Mesendoderm (in vitro differentiated cells): ENCODE measurements around the gene CUX1.

Experiments used
- DNase-seq: peaks from one replicate; pipeline ENCODE4 v3.0.0; 2013
- H2AK5ac ChIP-seq: 2 replicates; pipeline ENCODE4 v1.6.1; 2013; ENCODE audit warnings: low read length, inconsistent platforms
- H2BK120ac ChIP-seq: 2 replicates; pipeline ENCODE4 v1.6.1; 2013; ENCODE audit warnings: low read depth, mild to moderate bottlenecking, low read length, moderate library complexity, mixed read lengths
- H2BK15ac ChIP-seq: replicated peaks from 2 replicates; pipeline ENCODE4 v1.6.1; 2013; ENCODE audit warnings: low read depth, mild to moderate bottlenecking, moderate library complexity
- H2BK5ac ChIP-seq: 2 replicates; pipeline ENCODE4 v1.6.1; 2013; ENCODE audit warnings: low read length, inconsistent platforms
- H3K18ac ChIP-seq: 2 replicates; pipeline ENCODE4 v1.6.1; 2013; ENCODE audit warnings: mild to moderate bottlenecking, low read length, mixed read lengths
- H3K23ac ChIP-seq: one replicate; pipeline ENCODE4 v1.6.1; 2013; ENCODE audit warnings: low read length
- H3K27ac ChIP-seq: 2 replicates; pipeline ENCODE4 v1.5.1; 2013; ENCODE audit warnings: low read depth, mild to moderate bottlenecking, inconsistent platforms, low read length, moderate library complexity
- H3K27me3 ChIP-seq: 2 replicates; pipeline ENCODE4 v1.6.1; 2013; ENCODE audit warnings: low read length, control low read depth, mild to moderate bottlenecking, inconsistent platforms; ENCODE audit not compliant: insufficient read depth, poor library complexity
- H3K36me3 ChIP-seq: 2 replicates; pipeline ENCODE4 v1.6.1; 2013; ENCODE audit warnings: low read length, inconsistent platforms; ENCODE audit not compliant: control insufficient read depth, insufficient read depth
- H3K4ac ChIP-seq: one replicate; pipeline ENCODE4 v1.6.1; 2013; ENCODE audit warnings: low read depth, mild to moderate bottlenecking, low read length, moderate library complexity
- H3K4me1 ChIP-seq: 2 replicates; pipeline ENCODE4 v1.6.1; 2013; ENCODE audit warnings: low read depth, low read length, inconsistent platforms; ENCODE audit not compliant: control insufficient read depth
- H3K4me2 ChIP-seq: 2 replicates; pipeline ENCODE4 v1.6.1; 2013; ENCODE audit warnings: low read length
- H3K4me3 ChIP-seq: 2 replicates; pipeline ENCODE4 v1.5.1; 2013; ENCODE audit warnings: mild to moderate bottlenecking, low read length
- H3K56ac ChIP-seq: one replicate; pipeline ENCODE4 v1.6.1; 2013; ENCODE audit warnings: low read length
- H3K79me1 ChIP-seq: 2 replicates; pipeline ENCODE4 v1.6.1; 2013; ENCODE audit warnings: low read length, inconsistent platforms
- H3K79me2 ChIP-seq: 2 replicates; pipeline ENCODE4 v1.6.1; 2013; ENCODE audit warnings: mild to moderate bottlenecking, low read length; ENCODE audit not compliant: control insufficient read depth, insufficient read depth
- H3K9ac ChIP-seq: 2 replicates; pipeline ENCODE4 v1.6.1; 2013; ENCODE audit warnings: low read length, inconsistent platforms
- H4K5ac ChIP-seq: one replicate; pipeline ENCODE4 v1.6.1; 2013; ENCODE audit warnings: low read length
- H4K8ac ChIP-seq: one replicate; pipeline ENCODE4 v1.6.1; 2013; ENCODE audit warnings: low read depth, mild to moderate bottlenecking, control low read depth, low read length, moderate library complexity
- WGBS: extraction: QIAGEN DNeasy Blood & Tissue Kit; methylation state at CpG from one replicate; pipeline ENCODE4 v1.1.7; 2013; ENCODE audit warnings: low lambda C conversion rate, missing lambda C conversion rate; ENCODE audit not compliant: insufficient coverage; ENCODE audit errors: extremely low coverage; 5-methylcytosine and 5-hydroxymethylcytosine counted together

Gene CUX1

GRCh38 chr7:102211590-102212550, 394.4 kb downstream of the CUX1 start:
- Histone ChIP-seq H3K27ac (no peak overlapping the region), H3K4me1 (no peaks in the 10 kb centered on the region), H3K56ac (no peak overlapping the region), H3K9ac (no peak overlapping the region), H3K23ac (no peak overlapping the region), H3K36me3 (peaks cover 6% of the 10 kb centered on the region), H3K4me3 (no peak overlapping the region), H3K4ac (no peak overlapping the region), H4K8ac (no peak overlapping the region), H2BK120ac (no peak overlapping the region), H3K79me1 (no peaks in the 10 kb centered on the region), H2BK5ac (no peak overlapping the region), H3K27me3 (no peaks in the 10 kb centered on the region), H2BK15ac (no peak overlapping the region), H4K5ac (no peak overlapping the region), H2AK5ac (no peak overlapping the region), H3K4me2 (no peak overlapping the region), H3K18ac (no peak overlapping the region), H3K79me2 (no peaks in the 10 kb centered on the region)
- no CpG with 5 or more reads among the region's 22 CpGs for WGBS
- no peak for DNase-seq

- Histone ChIP-seq H3K27ac (no peak overlapping the region), H3K9ac (no peak overlapping the region), H3K23ac (no peak overlapping the region), H4K8ac (no peak overlapping the region), H3K4me1 (no peaks in the 10 kb centered on the region), H3K79me1 (no peaks in the 10 kb centered on the region), H2BK120ac (no peak overlapping the region), H2BK5ac (no peak overlapping the region), H3K4ac (no peak overlapping the region), H3K4me2 (no peak overlapping the region), H3K79me2 (no peaks in the 10 kb centered on the region), H2AK5ac (no peak overlapping the region), H3K18ac (no peak overlapping the region), H3K27me3 (no peaks in the 10 kb centered on the region), H3K36me3 (peaks cover 5% of the 10 kb centered on the region), H3K56ac (no peak overlapping the region), H2BK15ac (no peak overlapping the region), H3K4me3 (no peak overlapping the region), H4K5ac (no peak overlapping the region)
- WGBS, result no CpG with 5 or more reads among the region's 15 CpGs
- no peak for DNase-seq
Measured at GRCh38 chr7:102214477-102215072, 397.1 kb downstream of the CUX1 start.

DNA sequence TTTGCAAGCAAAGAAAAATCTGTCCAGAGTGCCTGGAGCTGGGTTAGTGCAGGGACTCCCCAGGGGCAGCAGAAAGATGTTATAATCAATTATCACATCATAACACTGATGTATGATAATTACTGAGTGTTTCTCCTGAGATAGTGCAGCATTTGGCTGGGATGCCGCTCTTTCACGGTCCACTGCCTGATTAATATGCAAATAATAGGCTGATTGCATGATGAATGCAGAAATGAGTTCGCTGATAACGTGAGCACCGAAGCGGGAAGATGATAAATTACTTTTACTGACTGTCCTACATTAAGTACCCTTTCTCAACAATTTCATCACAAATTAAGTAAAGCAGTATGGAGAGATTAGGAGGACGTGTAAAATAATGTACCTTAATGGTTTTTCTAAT, 397.8 kb downstream of the CUX1 start:
- no peak overlapping the region for H3K56ac ChIP-seq

GRCh38 chr7:102215711-102216110, 398.3 kb downstream of the CUX1 start:
- no peak overlapping the region for H4K8ac ChIP-seq
- H2BK15ac ChIP-seq, result no peak overlapping the region
- no peak overlapping the region for H3K56ac ChIP-seq
- H3K23ac ChIP-seq, result no peak overlapping the region
- peaks cover 2% of the 10 kb centered on the region for H3K36me3 ChIP-seq
- H3K4ac ChIP-seq, result no peak overlapping the region
- H4K5ac ChIP-seq, result no peak overlapping the region
- no peak overlapping the region for H3K4me2 ChIP-seq
- no peak overlapping the region for H3K9ac ChIP-seq
- no peaks in the 10 kb centered on the region for H3K79me2 ChIP-seq
- H3K18ac ChIP-seq, result no peak overlapping the region
- no peaks in the 10 kb centered on the region for H3K27me3 ChIP-seq
- no peak overlapping the region for H2AK5ac ChIP-seq
- no peak overlapping the region for H2BK5ac ChIP-seq
- WGBS, result no CpG with 5 or more reads among the region's 11 CpGs
- DNase-seq, result no peak
- H3K4me3 ChIP-seq, result no peak overlapping the region
- H3K27ac ChIP-seq, result no peak overlapping the region
- no peak overlapping the region for H2BK120ac ChIP-seq
- H3K4me1 ChIP-seq, result no peaks in the 10 kb centered on the region
- H3K79me1 ChIP-seq, result no peaks in the 10 kb centered on the region

More for the DNA sequence above, 397.8 kb downstream of the CUX1 start:
- Histone ChIP-seq H2BK15ac (no peak overlapping the region), H4K8ac (no peak overlapping the region), H4K5ac (no peak overlapping the region), H3K23ac (no peak overlapping the region), H3K4ac (no peak overlapping the region), H3K9ac (no peak overlapping the region), H3K4me1 (no peaks in the 10 kb centered on the region), H3K18ac (no peak overlapping the region), H3K27ac (no peak overlapping the region), H2BK120ac (no peak overlapping the region), H3K79me1 (no peaks in the 10 kb centered on the region), H3K4me2 (no peak overlapping the region), H2AK5ac (no peak overlapping the region), H3K36me3 (peaks cover 5% of the 10 kb centered on the region), H2BK5ac (no peak overlapping the region), H3K4me3 (no peak overlapping the region), H3K27me3 (no peaks in the 10 kb centered on the region), H3K79me2 (no peaks in the 10 kb centered on the region)
- WGBS, result no CpG with 5 or more reads among the region's 7 CpGs
- DNase-seq, result no peak

DNA sequence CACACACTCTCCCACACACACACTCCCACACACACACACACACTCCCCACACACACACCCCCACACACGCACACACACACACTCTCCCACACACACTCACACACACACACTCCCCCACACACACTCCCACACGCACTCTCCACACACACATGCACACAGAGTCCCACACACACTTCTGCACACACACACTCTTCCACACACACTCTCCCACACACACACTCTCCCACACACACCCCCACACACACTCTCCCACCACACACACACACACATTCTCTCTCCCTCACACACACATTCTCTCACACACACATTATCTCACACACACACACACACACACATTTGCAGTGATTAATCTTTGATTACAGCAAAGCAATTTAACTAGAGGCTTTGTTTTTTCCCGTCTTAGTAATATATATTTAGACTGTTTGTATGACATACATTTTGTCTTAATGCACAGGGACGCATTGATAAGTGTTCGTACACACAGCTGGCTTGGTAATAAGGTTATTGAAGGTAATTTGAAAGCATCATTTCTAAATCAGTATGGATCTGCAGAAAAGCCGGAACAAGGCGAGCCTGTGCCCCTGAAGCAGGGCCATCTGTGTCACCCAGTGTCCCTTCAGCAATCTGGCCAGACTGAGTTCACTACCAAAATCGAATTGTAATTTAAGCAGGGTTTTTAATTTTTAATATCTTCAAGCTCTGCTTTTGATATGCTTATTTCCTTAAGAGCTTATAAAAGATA, 399.3 kb downstream of the CUX1 start:
- Histone ChIP-seq H3K23ac (no peak overlapping the region), H2BK120ac (no peak overlapping the region), H4K8ac (no peak overlapping the region)

More for the DNA sequence above, 399.3 kb downstream of the CUX1 start:
- Histone ChIP-seq H3K36me3 (peaks cover 1% of the 10 kb centered on the region), H3K56ac (no peak overlapping the region), H3K18ac (no peak overlapping the region), H3K27ac (no peak overlapping the region), H3K79me1 (no peaks in the 10 kb centered on the region), H3K4ac (no peak overlapping the region), H2BK15ac (no peak overlapping the region), H3K4me2 (no peak overlapping the region), H3K9ac (no peak overlapping the region), H3K79me2 (no peaks in the 10 kb centered on the region), H3K27me3 (no peaks in the 10 kb centered on the region), H4K5ac (no peak overlapping the region), H2AK5ac (no peak overlapping the region), H3K4me3 (no peak overlapping the region), H3K4me1 (no peaks in the 10 kb centered on the region), H2BK5ac (no peak overlapping the region)
- no peak for DNase-seq
- WGBS, result no CpG with 5 or more reads among the region's 8 CpGs
